Astrocyte of the cerebellum (primary cell): ENCODE results near the gene PRKACA.

Source experiments
- DNase-seq: peaks from one replicate; pipeline ENCODE4 v3.0.0-alpha.2; 2011; ENCODE audit warnings: low read depth
- H3K4me3 ChIP-seq: 2 replicates; pipeline ENCODE4 v1.5.1; 2011; ENCODE audit warnings: mild to moderate bottlenecking, low read depth, low read length, moderate library complexity
- in situ Hi-C: cut with HindIII; loops from 2 replicates; pipeline ENCODE4 v1.10.0; 2017; ENCODE audit warnings: low sequenced_read_pairs
- TF ChIP-seq, protein P1 (sequence below): IDR thresholded peaks from 2 replicates; pipeline ENCODE4 v1.5.1; 2012; ENCODE audit warnings: low read length, low read depth, moderate library complexity, mild to moderate bottlenecking; ENCODE audit errors: missing control alignments

PRKACA gene

DNA sequence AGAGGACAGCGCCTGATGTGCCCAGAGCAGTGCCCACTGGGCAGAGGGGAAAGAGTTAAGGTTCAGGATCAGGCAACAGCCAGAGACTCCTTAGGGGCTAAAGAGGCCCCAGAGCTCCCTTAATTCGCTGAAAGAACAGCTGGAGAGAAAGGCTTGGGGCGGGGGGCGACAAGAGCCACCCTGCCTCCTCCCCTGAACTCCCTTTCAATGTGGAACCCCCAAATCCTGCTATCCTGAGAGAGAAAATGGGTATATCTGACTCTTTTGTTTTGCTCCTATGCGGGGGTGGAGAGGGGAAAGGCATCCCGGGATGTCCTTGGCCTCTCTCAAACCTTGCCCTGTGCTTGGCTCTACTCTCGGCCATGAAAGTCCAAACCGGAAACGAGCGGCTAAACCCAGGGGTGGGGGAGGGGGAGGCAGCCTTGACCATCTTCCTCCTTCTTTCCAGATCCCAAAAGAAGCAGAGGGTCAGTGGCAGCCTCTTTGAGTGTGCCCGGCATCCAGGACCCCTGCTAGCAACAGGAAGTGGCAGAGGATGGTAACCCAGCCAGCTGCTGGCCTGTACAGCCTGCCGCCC is 4.7 kb downstream of the PRKACA start:
- H3K4me3 ChIP-seq: no peak overlapping the region
- in situ Hi-C loops: no loop called here
- TF ChIP-seq, protein P1, sequence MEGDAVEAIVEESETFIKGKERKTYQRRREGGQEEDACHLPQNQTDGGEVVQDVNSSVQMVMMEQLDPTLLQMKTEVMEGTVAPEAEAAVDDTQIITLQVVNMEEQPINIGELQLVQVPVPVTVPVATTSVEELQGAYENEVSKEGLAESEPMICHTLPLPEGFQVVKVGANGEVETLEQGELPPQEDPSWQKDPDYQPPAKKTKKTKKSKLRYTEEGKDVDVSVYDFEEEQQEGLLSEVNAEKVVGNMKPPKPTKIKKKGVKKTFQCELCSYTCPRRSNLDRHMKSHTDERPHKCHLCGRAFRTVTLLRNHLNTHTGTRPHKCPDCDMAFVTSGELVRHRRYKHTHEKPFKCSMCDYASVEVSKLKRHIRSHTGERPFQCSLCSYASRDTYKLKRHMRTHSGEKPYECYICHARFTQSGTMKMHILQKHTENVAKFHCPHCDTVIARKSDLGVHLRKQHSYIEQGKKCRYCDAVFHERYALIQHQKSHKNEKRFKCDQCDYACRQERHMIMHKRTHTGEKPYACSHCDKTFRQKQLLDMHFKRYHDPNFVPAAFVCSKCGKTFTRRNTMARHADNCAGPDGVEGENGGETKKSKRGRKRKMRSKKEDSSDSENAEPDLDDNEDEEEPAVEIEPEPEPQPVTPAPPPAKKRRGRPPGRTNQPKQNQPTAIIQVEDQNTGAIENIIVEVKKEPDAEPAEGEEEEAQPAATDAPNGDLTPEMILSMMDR: no peak
- no peak for DNase-seq

DNA sequence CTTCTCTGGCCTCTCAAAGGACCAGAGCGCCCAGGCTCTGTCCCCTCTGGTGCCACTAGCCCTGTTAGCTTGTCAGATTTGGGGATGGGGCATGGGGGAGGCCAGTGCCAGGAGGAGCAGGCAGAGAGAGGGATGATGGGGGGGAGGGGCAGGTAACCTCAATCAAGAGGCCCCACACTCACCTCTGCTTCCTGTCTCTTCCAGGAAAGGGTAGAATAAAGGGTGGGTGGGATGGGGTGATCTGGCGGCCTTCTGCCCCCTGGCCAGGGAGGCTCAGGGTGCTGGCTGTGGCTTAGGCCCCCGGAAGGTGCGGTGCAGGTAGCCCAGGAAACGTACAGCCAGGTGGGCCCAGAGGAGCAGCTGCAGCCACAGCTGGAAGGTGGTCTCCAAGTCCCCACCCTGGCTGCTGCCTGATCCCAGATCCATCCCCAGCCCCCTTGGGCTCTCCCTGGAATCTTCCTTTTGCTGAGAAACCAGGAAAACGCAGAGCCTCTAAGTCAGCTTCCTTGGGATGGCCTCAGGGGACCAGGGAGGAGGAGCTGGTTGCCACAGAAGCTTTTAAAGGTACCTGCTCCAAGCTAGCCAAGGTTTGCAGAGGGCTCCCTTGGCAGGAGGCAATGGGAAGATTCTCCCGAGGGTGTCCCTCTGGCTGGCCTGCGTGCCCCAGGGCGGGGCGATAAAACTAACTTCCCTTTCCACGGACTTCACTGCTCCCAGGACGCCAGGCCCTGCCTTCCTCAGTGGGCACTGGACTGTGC is 5.3 kb downstream of the PRKACA start:
- TF ChIP-seq, protein P1: no peak
- DNase-seq: no peak

DNA sequence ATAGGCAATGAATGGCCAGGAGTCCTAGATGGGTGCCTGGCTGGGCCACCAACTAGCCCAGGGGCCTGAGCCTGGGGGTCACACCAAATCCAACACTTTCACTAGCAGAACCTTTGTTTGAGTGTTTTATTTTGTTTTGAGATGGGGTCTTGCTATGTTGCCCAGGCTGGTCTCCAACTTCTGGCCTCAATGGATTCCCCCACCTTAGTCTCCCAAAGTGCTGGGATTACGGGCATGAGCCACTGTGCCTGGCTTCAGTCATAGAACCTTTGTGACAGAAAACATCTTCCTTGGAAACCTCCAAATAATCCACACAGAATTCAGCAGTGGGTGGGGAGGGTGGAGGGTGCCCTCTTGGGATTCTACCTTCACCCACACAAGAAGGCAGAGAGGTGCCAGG is 6.1 kb downstream of the PRKACA start:
- no peak for DNase-seq
- H3K4me3 ChIP-seq: no peak overlapping the region
- in situ Hi-C loops: no loop called here
- TF ChIP-seq, protein P1: no peak

More for the DNA sequence above, 5.3 kb downstream of the PRKACA start:
- in situ Hi-C loops: no loop called here
- no peak overlapping the region for H3K4me3 ChIP-seq

DNA sequence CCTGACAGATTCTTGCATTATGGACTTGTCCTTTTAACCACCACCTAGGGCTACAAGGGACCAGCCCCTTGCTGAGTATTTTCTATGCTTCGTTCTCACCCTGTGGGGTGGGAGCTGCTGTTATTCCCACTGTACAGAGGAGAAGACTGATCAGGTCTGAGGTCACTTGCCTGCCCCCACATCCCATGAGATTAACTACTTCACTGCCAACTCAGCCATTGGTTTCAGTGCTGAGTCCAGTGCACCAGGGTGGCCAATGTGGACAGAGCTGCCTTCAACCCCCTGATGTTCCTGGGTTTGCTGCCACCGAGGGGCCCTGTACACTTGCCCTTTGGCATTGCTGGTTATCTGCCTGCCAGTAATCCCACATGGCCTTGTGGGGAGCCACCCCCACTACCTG is 6.9 kb downstream of the PRKACA start:
- TF ChIP-seq, protein P1: no peak
- DNase-seq: no peak
- in situ Hi-C loops: no loop called here
- H3K4me3 ChIP-seq: no peak overlapping the region

DNA sequence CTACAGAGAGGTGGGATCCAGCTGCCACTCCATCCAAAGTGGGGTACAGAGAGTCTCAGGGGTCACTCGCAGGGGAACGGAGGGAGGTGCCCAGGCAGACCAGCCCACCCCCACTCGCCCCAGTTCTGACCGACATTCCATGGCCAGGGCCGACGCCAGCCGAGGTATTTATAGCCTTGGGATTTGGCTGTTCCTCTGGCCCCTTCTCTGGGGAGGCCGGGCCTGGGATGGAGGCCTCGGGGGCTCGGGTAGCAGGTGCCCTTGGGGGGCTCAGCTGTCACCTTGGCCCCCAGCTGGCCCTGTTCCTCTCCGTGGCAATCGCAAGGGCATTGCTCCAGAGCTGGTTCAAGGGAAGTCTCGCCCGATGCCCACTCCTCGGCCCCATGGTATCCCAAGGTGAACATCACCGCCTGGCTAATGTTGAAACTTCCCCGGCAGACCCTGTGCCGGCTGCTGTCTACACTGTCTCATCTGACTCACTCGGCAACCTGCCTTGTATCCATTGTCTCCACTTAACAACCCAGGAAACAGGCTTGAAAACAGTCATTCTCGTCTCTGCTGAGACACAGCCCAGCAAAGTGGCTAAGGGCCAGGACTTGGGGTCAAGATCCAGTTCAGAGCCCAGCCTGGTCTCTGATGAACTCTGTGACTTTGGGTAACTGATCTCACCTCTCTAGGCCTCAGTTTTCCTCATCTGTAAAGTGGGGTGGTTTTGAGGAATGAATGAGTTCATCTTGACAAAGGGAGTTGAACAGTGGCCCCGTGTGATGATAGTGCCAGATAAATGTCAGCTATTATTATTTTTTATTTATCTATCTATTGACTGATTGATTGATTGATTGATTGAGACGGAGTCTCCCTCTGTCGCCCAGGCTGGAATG is 9.7 kb downstream of the PRKACA start:
- in situ Hi-C loops: no loop called here
- no peak for DNase-seq
- TF ChIP-seq, protein P1: no peak
- H3K4me3 ChIP-seq: no peak overlapping the region

DNA sequence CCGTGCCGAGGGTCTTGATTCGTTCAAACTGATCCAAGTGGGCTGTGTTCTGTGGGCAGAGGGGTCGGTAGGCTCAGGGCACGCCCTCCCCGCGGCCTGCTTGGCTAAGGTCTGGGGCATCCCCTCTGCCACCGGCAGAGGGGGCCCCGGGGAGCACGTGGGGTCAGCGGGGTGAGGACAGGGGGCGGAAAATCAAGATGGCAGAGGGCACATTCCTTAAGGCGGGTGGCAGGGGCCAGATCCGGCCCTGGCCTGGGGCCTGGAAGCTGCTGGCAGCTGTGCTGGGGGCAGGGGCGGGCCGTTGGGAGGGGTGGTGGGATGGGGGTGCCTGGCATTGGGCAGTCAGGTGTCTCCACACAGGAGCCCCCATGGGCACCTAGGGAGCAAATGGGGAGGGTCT is 10.7 kb downstream of the PRKACA start:
- H3K4me3 ChIP-seq: no peak overlapping the region
- in situ Hi-C loops: no loop called here
- DNase-seq: no peak
- TF ChIP-seq, protein P1: no peak
